ENCODE results near the gene SLC25A12.
"Not testable (repeated sequence)": the region's sequence is repeated elsewhere in the genome, so short reads cannot be mapped to it uniquely, and the experiment has no call there.

SLC25A12 gene

DNA sequence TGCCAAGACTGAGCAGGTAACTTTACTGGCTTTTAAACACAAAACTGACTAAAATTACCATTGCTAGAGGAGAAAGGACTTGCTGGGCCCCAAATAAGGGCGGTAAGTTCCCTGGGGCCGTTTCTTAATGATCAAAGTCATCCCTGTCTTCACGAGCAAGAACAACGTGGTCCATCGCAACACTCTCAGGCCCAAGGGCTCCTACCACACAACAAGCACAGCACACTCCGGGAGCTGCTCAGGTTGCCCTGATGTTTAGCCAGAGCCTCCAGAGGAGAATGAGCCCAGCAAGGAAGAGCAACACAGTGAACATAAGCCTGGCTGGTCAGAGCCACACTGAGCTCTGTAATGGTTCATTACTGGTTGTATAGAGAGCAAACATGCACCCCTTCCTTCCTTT lies 104.1 kb downstream of the SLC25A12 start:
- no peak for FAIRE-seq

DNA sequence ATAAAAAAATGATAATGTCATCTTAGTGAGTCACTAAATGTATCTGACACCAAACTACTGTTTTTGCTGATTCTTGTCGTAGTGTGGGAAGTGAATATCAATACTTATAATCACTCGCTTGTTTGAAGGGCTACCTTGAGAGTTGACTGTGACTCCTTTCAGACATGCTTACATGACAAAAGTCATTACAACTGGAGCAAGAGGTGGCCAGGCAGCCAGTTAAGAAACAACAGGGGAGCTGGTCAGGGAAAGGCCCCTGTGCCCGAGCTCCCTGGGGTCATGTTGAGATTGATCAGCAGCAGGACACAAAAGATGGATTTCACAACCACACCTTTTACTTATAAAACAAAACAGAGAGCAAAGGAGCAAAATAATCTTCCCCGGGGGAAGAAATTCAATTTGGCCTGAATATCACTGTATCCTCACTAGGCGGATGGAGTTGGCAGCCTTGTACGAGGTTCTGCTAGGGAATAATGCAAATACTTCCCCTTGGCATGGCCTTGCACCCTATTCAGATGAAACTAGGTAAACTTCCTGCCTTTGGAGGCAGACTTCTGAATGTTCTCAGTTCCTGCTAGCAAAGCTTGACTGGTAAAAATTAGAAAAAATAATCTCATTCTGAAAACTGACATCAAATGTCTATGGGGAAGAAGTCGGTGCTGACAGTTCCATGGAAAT lies 105.6 kb downstream of the SLC25A12 start:
- FAIRE-seq = no peak

DNA sequence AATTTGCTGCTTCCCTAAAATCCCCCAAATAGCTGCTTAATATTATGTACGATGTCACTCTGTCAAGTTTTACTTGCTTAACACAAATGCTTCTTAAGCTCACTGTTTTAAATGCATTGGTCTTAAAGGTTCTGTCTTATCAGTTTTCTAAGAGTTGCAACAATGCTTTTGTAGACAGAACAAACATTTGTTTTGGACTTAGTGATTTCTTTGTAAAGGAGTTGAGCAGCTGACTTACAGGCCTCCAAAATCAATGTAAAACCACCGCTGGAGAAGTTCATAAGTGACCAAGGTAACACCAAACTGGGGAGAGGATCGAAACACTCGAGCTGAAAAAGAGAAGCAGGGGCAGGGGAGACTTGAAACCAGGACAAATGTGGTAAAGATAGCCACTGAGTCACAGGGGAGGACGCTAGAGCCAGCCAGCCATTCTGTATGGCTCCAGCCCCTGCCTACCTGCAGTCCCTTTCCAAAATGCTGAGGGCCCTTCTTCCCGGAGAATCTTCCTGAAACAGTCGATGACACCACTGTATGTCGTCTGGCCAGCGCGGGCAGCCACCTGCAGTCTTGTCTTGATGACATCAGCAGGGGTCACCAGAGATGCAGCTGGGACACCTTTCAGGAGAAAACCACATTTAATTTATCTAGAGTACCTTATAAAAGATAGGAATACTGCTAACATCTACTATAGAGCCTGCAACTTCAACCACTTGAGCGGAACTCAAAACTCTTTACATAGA lies 106.5 kb downstream of the SLC25A12 start:
- FAIRE-seq = no peak

DNA sequence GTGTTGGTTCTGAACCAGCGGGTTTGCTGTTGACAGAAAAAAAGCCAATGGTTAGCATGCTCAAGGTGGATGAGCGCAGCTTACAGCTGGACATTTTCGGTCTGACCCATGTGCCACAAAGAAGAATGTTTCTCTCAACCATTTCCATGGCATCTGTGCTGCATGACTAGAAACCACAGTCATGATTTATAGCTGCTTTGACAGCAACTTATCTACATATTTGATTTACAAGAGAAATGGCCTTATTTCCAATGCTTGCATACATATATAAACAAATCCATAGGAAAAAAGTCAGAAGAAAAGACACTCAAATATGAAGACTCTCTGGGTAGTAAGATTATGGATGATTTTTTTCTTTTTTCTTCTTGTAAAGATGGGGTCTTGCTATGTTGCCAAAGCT lies 108.6 kb downstream of the SLC25A12 start:
- no peak for FAIRE-seq

DNA sequence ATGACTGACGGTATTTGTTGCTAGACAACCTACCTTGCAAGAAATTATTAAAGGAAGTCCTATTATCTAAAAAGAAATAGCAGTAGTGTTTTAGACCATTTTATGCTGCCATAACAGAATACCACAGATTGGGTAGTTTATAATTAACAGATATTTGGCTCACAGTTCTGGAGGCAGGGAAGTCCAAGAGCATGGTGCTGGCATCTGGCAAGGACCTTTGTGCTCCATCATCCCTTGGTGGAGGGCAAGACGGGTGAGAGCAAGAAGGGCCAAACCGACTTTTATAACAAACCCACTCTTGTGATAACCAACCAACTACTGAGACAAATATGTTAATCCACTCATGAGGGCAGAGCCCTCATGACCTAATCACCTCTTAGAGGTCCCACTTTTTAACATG lies 115.5 kb downstream of the SLC25A12 start:
- FAIRE-seq = no peak

DNA sequence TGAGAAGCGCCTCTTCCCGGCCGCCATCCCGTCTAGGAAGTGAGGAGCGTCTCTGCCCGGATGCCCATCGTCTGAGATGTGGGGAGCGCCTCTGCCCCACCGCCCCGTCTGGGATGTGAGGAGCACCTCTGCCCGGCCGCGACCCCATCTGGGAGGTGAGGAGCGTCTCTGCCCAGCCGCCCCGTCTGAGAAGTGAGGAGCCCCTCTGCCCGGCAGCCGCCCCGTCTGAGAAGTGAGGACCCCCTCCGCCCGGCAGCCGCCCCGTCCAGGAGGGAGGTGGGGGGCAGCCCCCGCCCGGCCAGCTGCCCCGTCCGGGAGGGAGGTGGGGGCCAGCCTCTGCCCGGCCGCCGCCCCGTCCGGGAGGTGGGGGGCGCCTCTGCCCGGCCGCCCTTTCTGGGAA lies 119.5 kb downstream of the SLC25A12 start:
- not testable (repeated sequence) for FAIRE-seq

DNA sequence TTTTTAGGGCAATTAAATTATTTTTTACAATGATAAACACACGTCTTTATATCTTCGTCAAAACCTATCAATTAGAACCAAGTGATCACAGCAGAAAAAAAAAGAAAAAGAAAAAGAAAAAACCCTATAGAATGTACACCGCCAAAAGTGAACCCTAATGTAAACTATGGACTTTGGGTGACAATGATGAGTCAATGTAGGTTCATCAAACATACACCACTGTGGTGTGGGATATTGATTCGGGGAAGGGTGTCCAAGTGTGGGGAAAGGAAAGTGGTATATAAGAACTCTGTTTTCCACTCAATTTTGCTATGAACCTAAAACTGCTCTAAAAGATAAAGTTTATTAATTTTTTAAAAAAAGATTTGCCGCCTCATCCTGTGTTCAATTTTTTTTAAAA lies 121.7 kb downstream of the SLC25A12 start:
- FAIRE-seq = no peak

DNA sequence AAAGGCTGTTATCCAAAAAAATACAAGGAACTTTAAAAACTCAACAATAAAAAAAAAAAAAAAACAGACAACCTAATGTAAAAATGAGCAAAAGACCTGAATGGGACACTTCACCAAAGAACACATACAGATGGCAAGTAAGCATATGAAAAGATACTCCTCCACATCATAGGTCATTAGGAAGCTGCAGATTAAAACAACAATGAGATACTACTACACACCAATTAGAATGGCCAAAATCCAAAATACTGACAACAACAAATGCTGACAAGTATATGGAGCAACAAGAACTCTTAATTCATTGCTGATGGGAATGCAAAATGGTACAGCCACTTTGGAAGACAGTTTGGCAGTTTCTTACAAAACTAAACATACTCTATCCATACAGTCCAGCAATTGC lies 122.6 kb downstream of the SLC25A12 start:
- no peak for FAIRE-seq

DNA sequence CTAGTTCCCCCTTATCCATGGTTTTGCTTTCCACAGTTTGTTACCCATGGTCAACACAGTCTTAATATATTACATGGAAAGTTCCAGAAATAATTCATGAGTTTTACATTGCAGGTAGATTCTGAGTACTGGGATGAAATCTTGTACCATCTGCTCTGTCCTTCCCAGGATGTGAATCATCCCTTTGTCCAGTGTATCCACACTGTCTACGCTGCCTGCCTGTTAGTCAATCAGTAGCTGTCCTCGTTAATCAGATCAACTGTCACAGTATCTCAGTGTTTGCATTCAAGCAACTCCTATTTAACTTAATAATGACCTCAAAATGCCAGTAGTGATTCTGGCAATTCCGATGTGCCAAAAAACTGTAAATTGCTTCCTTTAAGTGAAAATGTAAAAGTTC lies 130.4 kb downstream of the SLC25A12 start:
- FAIRE-seq = no peak

DNA sequence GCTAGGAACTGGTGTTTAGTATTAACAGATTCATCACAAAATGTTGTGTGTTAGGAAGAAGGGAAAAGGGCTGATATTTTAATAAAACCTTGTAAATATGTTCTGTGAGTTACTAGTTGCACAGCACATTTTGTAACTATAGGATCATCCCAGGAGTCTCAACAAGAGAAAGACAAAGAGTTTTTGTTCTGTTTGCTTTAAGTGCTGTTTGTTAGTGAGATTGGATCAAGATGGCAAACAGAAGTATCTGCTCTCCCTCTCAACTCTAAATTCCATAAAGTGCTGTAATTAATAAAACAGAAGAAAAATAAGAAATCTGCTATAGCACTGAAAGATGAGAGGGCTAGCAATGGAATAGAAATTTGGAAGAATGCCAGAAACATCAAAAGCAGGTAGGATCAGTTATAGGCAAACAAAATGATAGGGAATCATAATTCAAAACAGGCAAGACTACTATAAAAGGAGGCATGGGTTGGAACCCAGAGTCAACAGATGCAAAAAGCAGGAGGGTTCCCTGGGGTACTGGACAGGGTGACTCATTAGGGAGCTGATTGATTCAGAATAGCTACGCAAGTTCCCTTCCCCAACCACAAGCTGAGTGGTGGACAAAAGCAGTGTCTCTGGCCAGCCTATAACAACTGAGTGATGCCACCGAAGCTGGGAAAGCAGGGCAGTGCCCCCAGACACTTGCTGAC lies 131.0 kb downstream of the SLC25A12 start:
- no peak for FAIRE-seq

DNA sequence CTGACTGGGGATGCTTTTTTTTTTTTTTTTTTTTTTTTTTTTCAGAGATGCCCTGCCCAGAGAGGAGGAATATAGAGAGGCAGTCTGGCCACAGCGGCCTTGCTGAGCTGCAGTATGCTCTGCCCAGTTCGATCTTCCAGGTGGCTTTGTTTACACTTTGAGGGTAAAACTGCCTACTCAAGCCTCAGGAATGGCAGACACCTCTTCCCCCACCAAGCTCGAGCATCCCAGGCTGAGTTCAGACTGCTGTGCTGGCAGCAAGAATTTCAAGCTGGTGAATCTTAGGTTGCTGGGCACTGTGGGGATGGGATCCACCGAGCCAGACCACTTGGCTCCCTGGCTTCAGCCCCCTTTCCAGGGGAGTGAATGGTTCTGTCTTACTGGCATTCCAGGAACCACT lies 132.9 kb downstream of the SLC25A12 start:
- FAIRE-seq = not testable (repeated sequence)

DNA sequence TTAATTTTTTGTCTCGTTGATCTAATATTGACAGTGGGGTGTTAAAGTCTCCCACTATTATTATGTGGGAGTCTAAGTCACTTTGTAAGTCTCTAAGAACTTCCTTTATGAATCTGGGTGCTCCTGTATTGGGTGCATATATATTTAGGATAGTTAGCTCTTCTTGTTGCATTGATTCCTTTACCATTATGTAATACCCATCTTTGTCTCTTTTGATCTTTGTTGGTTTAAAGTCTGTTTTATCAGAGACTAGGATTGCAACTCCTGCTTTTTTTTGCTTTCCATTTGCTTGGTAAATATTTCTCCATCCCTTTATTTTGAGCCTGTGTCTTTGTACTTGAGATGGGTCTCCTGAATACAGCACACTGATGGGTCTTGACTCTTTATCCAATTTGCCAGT lies 135.3 kb downstream of the SLC25A12 start:
- not testable (repeated sequence) for FAIRE-seq

DNA sequence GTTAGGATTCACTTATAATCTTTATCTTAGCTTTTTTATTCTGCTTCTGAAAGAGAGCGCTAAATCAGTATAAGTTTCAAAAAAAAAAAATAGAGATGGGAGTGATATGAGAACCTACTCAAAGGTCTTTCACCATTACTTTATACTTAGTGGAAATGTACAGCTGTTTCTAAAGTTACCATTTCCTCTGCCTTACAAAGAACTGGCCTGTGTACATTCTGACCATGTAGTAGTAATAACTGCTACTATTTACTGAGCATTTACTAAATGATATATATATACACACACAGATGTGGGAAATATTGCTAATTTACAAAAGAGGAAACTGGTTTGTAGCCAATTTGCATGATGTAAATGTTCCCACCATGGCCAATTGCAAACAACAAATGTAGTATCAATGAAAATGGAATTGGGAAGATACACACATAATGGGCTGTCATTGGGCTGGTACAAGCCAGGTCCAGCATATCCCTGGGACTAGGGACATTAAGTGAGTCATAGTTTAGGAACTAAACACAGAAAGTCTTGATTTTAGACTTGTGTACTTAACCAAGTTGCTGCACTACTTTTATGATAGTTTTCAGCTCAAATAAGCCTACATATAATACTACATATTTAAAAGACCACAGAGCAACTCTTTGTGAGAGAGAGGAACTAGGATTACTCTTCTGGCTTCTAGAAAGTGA lies 139.6 kb downstream of the SLC25A12 start:
- FAIRE-seq = no peak

DNA sequence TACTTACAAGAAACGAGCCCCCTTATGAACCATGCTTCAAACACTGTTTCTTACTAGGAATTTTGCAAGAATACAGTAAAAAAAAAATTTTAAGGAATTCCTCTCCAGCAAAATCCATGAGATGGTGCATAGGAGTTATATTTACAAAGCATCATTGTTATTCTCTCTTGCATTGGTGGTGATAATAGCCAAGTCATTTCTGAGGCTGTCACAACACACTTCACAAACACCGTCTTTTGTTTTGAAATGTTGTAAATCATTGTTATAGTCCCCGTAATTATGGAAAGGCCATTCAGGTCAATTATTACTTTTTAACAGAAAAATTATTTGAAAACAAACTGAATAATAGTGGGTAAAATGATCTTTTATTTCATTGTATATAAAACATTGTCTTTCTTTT lies 146.7 kb downstream of the SLC25A12 start:
- no peak for FAIRE-seq

DNA sequence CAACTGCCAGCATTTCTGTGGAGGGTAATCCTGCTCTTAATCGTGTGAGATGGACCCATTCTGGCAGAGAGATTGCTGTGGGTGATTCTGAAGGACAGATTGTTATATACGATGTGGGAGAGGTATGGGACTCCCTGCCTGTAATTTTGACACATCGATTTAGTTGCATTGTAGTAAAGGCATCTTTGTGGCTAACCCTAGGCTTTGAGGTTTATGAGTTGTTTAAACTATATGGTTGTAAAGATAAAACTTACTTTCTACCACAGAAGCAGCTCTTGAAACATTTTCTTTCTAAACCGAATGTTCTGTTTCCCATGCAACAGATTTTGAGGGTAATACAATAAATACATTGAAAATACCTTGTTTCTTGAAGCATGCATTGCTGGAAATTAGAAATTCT lies 148.2 kb downstream of the SLC25A12 start:
- no peak for FAIRE-seq

DNA sequence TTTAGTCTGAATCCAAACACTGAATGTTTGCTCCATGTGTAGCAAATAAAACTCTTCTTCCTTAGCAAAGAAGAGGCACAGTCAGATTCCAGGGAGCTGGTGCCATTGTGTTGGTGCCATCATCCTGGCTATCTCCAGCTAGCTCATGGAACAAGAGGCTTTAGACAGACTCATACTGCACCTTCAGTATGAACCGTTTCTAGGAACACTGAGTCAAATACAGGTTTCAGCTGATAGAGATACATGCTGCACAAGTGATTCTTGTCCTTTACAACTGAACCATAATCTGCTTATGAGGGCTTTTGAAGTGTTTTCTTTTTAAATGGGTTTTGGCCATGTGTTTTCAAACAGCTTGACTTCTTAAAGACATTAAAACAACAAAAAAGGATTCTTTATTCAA lies 148.9 kb downstream of the SLC25A12 start:
- no peak for FAIRE-seq

DNA sequence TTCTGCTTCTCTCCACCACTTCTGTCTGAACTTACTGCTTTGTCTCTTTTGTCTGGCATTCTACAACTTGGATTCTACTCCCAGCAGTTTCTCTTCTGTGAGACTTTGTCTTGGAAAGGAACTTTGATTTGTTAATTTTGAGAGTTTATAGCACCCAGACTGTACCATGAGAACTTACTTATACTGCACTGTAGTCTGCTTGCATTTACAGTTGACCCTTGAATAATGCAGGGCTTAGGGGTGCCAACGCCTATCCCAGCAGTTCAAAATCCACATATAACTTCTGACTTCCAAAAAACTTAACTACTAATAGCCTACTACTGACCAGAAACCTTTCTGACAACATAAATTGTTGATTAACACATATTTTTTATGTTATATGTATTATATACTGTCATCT lies 151.3 kb downstream of the SLC25A12 start:
- no peak for FAIRE-seq

DNA sequence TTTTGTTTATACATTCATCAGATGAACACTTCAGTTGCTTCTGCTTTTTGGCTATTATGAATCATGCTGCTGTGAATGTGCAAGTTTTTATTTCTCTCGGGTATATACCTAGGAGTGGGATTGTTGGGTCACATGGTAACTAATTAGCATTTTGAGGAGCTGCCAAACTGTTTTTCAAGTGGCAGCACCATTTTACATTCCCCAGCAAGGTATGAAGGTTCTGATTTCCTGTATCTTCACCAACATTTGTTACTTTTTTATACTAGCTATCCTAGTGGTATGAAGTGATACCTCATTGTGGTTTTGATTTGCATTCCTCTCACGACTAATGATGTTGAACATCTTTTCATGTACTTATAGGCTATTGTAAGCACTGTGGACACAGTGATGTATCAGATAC lies 152.9 kb downstream of the SLC25A12 start:
- no peak for FAIRE-seq

DNA sequence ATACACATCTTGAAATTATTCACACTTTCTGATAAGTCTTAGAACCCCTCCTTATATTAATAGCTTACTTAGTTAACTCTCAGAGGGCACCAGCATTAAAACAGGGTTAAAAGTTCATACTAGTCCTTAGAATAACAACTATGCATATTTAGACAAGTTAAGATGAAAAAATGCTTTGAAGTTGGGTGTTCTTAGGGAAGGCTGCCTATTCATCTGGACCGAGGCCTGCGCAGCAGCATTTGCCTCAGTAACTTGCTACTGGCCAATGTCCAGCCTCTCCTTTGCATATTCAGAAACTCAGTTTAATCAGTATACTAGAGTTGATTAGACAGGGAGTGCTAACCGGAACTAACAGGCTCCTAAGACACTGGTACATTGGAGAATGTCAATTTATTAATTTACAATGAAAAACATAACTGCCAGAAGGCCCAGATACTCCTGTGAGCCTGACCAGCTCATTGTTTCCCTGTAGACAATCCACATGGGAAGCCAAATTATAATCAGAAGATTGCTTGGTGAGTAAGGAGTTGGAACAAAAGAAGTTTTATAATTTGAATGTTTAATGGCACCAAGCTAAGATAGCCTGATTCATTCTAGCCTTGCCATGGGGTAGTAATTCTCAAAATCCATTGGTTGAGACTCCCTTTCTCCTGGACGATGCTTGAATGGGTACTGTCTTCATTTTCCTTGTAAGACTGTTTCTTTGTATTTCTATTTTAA lies 157.9 kb downstream of the SLC25A12 start:
- FAIRE-seq = no peak
